Left hindlimb (tissue), 1 donor: Measurements from ENCODE around the gene TMEM132C.

ENCODE experiments used
- DNase-seq: peaks from one replicate; pipeline ENCODE4 v3.0.0-alpha.2; 2018

The TMEM132C gene

DNA sequence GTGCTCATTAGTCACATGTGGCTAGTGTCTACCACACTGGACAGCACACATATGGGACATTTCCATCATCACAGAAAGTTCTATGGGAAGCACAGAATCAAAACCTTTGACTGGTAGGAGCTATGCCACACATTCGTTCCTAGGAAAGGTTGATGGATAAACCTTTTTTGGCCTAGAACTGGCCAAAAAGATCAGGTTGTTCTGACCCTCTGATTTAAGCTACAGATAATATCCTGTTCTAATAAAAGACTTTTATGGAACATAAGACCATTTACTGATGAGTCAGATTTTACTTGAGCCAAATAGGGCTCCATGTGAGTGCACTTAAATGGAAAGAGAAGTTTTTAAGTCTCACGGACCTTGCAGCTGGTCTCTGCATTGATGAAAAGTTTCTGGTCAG lies 413.6 kb downstream of the TMEM132C start:
- no peak for DNase-seq

DNA sequence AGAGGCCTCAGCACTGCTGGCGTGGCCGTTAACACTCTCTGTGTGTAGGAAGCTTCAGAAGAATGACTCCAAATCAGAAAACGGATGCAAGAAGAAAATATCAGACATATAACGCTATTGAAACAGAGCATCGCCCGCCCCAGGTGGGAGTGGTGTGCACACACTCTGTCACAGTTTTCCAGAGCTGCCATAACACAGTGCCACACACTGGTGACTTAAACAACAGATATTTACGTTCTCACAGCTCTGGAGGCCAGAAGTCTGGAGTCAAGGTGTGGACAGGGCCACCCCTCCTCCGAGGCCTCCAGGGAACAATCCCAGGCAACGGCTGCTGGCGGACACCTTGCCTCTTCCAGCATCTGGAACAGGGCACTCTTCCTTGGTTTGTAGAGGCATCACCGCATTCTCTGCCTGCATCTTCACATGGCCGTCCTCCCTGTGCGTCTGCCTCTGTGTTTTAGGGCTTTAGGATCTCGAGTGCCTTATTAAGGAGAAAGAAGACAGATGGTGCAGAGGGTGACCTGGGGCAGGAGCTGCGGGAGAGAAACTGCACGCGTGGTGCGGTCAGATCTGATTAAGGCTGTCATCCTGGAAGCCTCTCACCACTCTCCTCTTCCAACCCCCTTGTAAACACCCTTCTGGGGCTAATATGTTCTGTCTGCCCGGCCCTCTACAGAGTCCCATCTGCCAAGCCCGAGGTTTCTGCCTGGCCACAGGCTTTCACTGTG lies 415.7 kb downstream of the TMEM132C start:
- DNase-seq, result no peak

DNA sequence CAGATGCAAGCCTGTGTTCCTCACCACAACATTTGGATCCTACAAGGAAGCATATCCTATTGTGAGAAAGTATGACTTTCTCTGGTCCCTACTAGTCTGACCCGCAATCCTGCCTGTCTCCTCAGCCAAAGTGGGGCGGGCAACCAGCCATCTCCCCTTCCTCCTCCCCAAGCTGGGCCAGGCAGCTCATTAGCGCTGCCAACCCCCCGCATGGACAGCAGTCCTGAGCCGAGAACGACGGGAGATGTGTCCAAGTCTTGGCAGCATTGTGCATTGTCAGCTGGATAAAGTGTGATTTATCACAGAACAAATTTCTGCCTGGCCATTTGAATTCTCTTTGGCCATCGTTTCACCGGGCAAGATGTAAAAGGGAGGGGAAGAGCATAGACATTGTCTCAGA lies 417.4 kb downstream of the TMEM132C start:
- DNase-seq, result no peak

DNA sequence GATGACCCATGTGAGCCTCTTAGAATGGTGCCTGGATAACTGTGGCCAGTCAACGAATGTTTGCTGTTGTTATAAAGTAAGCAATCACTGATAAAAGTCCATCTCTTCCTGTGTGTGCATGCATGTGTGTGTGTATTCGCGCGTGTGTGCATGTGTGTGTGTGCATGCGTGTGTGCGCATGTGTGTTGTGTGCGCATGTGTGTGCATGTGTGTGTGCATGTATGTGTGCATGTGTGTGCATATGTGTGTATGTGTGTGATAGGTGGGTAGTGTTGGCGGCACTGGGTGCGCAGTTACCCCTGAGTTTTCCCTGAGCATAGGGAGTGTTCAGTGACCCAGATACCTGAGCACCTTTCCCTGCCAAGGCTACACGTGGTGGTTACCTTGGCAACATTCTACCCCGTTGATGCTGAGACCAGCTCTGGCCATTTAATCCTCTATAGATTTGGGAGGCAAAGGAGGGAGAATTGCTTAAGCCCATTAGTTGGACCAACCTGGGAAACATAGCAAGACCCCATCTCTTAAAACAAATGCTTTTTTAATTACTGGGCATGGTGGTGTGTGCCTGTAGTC lies 419.0 kb downstream of the TMEM132C start:
- no peak for DNase-seq

DNA sequence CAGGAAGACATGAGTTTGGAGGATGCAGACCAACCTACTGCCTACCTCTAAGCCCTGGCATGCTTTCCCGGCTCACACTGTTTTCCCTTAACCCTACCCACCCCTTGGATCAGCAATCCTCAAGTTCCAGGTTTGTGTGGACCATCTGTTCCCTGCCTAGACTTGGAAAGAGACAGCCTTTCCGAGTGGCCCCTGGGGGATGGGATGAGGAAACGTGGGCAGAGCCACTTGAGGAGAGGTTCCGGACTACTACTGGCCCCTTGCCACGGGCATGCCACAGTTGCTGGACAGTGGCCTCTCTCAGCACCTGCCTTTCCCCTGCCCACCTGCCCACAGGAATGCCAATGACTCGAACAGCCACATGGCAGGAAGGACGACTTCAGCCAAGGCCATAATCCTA lies 420.9 kb downstream of the TMEM132C start:
- no peak for DNase-seq

DNA sequence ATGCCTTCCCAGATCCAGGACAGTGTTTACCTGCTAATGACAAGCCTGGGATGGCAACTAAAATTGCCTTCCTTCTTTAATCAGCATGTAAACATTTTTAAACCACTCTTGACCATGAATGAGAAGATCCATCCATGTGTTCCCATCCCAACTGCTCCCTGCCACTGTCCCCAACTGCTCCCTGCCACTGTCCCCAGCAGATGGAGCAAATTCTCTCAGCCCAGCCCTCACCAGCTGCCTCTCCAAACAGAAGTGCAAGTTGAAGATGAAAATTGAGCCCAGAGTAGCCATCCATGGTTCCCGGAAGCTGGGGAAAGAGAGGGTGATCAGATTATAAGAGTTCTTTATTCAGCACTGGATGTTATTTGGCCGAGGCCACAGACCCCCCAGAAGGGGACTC lies 423.7 kb downstream of the TMEM132C start:
- no peak for DNase-seq

DNA sequence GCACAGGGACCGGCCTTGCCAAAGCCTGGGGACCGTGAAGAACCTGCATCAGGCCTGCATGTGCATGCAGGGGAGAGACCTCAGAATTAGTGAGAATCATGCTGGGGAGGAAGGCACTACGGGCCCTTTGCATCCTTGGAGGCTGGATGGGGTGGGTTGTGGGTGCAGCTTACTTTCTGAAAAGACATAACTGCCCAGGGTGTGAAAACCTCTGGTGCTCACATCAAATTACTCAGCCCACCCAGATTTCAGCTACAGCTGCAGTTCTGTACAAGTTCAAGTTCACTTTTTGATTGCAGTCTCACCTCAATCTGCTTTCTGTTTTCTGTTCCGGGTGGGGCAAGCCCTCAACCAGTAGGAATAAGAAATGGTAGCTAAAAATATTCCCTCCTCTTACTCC lies 426.1 kb downstream of the TMEM132C start:
- no peak for DNase-seq

DNA sequence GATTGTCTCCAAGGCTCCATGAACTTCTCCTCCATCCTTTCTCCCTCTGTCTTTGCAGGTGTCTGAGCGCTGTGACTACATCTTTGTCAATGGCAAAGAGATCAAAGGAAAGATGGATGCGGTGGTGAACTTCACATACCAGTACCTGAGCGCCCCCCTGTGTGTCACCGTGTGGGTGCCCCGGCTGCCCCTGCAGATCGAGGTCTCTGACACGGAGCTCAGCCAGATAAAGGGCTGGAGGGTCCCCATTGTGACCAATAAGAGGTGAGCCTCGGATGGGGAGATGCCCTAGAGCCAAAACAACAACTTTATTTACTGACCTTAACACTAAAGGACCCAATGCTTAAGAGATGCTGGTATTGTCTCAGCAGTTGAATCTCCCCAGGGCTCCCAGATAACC lies 426.8 kb downstream of the TMEM132C start:
- DNase-seq, result no peak

DNA sequence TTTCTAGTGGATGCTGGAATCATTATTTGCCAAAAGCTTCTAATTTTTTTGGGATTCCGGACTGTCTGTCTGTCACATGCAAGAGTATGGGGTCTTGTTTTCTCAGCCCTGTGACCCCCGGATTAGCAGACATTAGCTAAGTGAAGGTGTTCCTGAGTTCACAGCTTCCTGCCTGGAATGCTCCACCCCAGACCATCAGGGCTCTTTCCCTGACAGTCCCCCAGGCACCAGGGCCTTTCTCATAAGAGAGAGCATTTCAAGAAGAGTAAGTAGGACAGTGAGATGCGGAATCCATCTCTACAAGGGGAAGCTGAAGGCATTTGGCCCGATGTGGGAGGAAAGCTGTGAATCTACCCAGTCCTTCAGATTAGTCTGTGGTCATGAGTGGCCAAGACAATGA lies 427.5 kb downstream of the TMEM132C start:
- no peak for DNase-seq

DNA sequence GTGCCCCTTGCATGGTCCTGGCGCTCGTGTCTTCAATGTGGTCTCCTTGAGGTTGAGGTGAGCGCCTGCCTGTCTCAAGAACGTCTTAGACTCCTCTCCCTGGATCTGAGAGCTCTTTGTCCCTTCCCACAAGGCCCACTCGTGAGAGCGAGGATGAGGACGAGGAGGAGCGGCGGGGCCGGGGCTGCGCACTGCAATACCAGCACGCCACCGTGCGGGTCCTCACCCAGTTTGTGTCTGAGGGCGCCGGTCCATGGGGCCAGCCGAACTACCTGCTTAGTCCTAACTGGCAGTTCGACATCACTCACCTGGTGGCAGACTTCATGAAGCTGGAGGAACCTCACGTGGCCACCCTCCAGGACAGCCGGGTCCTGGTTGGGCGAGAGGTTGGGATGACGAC lies 428.7 kb downstream of the TMEM132C start:
- no peak for DNase-seq

DNA sequence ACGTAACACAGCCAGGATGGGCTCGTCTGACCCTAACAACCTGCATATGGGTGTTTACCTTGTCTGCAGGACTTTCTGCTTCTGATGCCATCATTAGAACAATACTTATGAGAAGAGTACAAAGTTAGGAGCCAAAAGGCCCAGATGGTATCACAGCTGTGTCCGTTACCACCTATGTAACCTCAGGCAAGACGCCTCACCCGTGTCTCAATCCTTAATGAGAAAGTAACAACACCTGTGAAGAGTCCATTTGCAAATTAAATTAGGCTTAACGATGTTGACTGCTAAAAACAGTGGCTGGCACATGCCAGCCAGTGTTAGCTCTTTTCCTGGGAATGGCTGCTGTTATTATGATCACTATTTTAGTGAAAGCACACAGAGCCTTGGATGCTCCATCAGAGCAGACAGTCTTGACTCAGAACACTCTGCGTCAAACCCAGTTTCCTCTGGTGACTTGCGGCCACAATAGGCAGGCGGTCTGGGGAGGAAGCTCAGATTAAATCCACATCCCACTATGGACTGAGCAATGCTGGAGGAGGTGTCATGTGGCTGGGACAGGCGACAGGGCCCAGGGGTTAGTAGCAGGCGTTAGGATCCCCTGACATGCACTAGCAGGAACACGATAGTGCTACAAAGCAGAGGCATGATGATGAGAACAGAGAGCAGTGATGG lies 431.5 kb downstream of the TMEM132C start:
- no peak for DNase-seq

DNA sequence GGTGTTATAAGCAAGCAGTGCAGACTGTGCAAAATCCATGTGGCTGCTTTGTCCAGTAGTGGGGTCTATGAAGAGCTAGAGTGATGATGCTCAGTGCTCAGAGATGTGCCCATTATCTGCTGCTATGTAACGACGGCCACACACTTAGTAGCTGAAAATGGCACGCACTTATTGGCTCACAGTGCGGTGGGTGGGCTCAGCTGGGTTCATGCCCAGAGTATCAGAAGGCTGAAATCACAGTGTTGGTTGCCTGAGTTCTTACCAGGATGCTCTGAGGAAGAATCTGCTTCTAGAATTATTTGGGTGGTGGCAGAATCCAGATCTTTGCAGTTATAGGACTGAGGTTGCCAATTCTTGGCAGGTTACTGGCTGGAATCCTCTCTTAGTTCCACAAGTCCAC lies 432.1 kb downstream of the TMEM132C start:
- no peak for DNase-seq

DNA sequence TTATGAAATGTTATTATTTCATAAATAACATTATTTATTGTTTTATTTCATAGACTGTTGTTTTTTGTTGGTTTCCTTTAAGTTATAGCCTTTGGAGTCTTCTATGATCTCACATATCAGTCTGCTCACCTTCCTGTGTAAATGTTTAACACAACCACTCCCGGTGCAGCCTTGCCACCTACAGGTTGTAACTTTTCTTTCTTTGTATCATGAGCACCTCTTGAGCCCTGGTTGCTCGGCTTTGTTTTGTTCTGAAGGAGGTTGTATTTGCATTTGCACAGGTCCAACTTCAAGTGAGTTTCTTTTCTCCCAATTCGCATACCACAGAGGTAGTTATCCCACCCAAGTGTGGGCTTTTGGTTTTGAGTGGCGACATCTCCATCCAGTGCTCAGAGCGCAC lies 435.4 kb downstream of the TMEM132C start:
- no peak for DNase-seq

DNA sequence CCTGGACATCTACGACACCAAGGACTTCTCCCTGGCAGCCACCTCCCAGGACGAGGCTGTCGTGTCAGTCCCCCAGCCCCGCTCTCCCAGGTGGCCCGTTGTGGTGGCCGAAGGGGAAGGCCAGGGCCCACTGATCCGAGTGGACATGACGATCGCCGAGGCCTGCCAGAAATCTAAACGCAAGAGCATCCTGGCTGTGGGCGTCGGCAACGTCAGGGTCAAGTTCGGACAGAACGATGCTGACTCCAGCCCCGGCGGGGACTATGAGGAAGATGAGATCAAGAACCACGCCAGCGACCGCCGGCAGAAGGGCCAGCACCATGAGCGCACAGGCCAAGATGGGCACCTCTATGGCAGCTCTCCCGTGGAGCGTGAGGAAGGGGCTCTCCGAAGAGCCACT lies 438.2 kb downstream of the TMEM132C start:
- no peak for DNase-seq

DNA sequence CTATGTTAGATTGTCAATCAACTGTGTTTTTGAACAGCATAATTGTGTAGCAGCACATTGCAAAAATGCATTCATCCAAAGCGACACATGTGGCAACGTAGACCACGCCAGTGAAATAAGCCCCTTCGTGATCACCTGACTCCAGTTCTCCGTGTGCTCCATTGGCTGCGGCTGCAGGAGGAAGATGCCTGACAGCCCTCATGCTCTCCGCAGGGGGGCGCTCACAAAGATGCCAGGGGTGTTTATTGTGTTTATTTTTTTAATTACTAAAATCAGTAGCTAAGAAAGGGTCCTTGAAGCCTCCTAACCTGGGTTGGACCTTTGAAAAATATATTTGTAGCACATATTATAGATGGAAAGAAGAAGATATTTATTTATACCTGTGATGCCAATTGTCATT lies 440.5 kb downstream of the TMEM132C start:
- DNase-seq, result no peak

DNA sequence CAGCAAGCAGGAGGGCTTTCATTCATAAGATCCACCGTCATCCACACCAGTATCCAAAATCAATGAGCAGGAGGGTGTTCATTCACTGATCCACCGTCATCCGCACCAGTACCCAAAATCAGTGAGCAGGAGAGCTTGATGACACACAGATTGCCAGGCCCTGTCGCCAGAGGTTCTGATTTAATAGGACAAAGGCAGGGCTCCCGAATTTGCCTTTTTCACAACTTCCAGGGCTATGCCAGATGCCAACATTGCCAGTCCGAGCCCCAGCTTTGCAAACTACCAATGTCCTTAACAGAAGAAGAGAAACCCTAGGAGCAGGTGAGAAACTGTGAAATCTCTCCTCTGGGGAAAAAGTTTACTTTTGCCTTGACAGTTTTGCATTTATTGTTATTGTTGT lies 441.8 kb downstream of the TMEM132C start:
- no peak for DNase-seq

DNA sequence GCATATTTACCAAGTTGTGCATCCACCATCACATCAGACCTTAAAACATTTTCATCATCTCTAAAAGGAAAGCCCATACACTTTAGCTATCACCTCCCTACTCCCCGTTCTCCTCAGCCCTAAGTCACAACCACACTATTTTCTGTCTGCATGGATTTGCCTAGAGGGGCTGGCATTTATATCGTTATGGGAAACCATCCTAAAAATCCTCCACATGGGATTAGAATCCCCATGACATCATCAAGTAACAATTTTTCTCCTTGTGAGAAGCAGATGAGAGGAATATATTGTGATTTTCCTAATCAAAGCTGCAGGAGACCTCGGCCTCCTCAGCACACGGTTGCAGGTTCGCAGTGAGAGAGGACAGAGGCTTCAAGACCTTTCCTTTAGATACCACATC lies 442.7 kb downstream of the TMEM132C start:
- DNase-seq, result no peak

DNA sequence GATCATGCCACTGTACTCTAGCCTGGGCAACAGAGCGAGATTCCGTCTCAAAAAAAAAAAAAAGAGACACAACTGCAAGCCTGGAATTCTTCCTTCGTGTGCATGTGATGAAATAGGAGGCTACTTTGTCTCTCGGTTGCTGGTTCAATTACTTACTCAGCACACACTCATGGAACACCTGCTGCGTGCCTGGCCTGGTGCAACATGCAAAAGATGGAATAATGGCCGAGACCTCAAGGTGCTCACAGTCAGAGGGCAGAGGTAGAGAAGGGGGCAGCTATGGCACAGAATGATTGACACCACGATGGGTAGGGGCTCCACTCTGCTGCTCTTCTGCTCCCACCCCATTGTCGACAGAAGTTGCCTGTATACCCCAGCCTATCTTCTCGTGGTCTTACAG lies 444.5 kb downstream of the TMEM132C start:
- DNase-seq, result no peak

DNA sequence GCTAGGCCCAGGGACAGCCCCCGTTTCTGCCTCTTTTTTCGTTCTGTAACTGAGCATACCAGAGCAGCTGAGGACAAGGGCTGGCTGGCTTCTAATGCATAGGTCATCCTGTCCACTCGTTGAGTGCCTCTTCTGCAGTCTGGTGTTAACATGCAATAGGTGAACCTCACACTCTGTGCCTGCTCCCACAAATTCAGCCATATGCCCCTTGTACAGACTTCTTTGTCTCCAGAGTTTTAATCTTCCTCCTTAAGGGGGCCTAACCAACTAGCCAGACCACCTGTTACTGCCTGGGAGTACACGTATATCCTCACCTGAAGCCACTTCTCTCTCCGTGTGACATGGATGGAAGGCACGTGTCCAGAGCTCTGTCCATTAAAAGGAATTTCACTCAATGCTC lies 445.7 kb downstream of the TMEM132C start:
- DNase-seq, result no peak

DNA sequence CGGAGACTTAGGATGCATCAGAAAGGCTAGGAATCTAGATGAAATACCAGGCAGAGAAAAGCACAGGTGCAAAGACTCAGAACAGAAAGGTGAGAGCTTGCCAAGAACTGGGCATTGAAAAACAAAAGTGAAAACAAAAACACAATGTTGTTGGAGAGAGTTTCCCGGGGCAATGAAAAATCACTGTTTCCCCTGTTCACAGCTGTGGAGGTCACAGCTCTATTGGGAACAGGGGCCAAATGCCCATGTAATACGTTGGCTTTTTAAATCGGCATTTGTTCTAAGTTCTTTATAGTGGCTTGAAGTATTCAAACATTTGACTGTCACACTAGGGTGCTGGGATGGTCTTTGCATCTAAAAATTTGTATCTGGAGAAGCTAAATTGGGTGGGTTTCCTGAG lies 448.5 kb downstream of the TMEM132C start:
- no peak for DNase-seq

DNA sequence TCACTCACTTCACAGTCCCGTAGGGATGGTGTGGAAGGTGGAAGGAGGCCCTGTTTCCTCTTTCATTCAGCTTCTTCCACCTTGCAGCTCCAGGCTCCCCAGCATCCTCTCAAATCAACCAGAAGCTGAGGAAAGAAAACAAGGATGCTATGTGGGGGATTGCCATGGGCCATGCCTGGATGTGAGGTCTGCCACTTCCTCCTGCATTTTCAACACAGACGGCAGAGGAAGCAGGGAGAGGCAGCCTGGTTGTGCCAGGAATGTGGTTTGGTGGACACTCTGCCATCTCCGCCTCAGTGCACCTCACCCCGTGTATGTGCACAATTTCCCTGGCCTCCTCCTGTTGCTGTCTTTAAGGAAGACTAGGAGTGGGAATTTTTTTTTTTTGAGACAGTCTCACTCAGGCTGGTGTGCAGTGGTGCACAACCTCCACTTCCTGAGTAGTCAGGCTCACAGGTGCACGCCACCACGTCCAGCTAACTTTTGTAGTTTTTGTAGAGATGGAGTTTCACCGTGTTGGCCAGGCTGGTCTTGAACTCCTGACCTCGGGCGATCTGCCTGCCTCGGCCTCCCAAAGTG lies 457.6 kb downstream of the TMEM132C start:
- no peak for DNase-seq

DNA sequence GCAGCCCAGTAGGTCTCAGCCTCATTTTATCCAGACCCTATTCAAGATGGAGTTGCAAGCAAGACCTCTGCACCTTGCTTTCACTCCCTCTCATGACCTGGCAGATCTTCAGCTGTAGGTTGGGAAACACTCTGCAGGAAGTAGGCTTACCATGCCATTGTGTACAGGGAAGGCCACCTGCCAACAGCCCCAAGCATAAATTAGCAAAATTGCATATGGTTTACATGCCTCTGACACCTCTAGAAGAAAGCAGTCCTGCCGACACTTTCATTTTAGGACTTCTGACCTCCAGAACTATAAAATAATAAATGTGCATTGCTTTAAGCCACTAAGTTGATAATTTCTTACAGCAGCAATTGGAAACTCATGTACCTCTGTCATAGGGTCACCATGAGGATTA lies 459.9 kb downstream of the TMEM132C start:
- DNase-seq, result no peak

DNA sequence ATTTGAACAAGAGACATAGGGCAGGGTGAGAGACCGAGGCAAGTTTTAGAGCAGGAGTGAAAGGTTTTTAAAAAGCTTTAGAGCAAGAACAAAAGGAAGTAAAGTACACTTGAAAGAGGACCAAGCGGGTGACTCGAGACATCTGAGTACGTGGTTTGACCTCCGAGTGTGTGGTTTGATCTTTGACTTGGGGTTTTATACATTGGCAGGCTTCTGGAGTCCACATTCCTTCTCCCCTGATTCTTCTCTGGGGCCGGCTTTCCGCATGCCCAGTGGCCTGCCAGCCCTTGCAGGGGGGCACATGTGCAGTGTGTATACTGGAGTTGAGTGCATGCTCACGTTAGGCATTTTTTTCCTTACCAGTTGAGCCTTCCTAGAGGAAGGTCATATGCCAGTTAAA lies 460.5 kb downstream of the TMEM132C start:
- DNase-seq, result no peak

DNA sequence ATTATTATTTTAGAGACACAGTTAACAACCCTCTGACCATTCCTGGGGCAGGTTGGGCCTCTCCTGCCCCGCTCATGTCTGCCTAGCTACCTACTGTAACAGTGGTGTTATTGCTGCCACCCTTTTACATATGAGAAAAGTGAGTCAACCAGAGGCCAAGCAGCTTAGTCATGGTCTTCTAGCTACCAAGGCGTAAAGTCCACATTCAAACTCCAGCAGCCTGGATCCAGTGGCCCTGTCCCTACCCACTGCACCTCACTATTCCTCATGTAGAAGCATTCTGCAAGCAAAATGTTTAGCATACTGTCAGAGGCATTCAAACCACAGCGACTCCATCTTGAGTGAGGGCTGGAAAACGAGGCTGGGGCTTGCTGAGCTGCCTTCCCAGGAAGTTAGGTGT lies 461.0 kb downstream of the TMEM132C start:
- no peak for DNase-seq
